Psoas muscle (tissue), 8 donors: ENCODE results near the gene RPL27. TPM values are rescaled to one million over a fixed set of nuclear protein-coding genes. Genes with fewer than 3 reads are reported as not detected.

ENCODE experiments used
- ATAC-seq, 4 donors: fragments of 200-7000 bp; cut with Tn5 transposase; one replicate each; pipeline ENCODE4 v1.9.1; 2020; ENCODE audit warnings: moderate library complexity in 3 of 4, mild to moderate bottlenecking in 2 of 4
- DNase-seq, 2 donors: peaks; one replicate each; pipeline ENCODE4 v3.0.0-alpha.2; 2020
- H3K27ac ChIP-seq: fragments of 200-600 bp; one replicate; pipeline ENCODE4 v1.8.0; 2022
- H3K27me3 ChIP-seq, 3 donors: fragments of 200-600 bp in 1 of 3; one replicate each; pipeline versions ENCODE4 v1.6.1 to v1.8.0; 2013 to 2022; ENCODE audit warnings: low read length in 2 of 3, mild to moderate bottlenecking in 2 of 3, moderate library complexity in 1 of 3; ENCODE audit not compliant: insufficient read depth in 3 of 3
- H3K36me3 ChIP-seq, 2 donors: fragments of 200-600 bp in 1 of 2; one replicate each; pipeline versions ENCODE4 v1.6.1 to v1.8.0; 2013 to 2022; ENCODE audit warnings: low read depth in 1 of 2, mild to moderate bottlenecking in 1 of 2, moderate library complexity in 1 of 2; ENCODE audit not compliant: insufficient read depth in 1 of 2
- H3K4me1 ChIP-seq: fragments of 200-600 bp; one replicate; pipeline ENCODE4 v1.8.0; 2022
- H3K4me3 ChIP-seq: fragments of 200-600 bp; one replicate; pipeline ENCODE4 v1.8.0; 2022; ENCODE audit warnings: mild to moderate bottlenecking
- H3K9me3 ChIP-seq: fragments of 200-600 bp; one replicate; pipeline ENCODE4 v1.8.0; 2022
- WGBS, 3 donors: extraction: QIAGEN DNeasy Blood & Tissue Kit; methylation state at CpG; one replicate each; pipeline versions ENCODE4 v1.1.6 to v1.1.7; 2013; 5-methylcytosine and 5-hydroxymethylcytosine counted together
- intact Hi-C, 2 donors: fragments of 100-400 bp; cut with DNase I; formaldehyde crosslinking; loops; one replicate each; pipeline versions ENCODE4 v1.11.0 to v1.14.2; 2022
- polyA plus RNA-seq, 3 donors: library from polyadenylated mRNA; stranded (reverse); fragments of 200-250 nt; gene quantifications; one replicate each; pipeline ENCODE4 v1.2.3, GENCODE V29; 2013
- total RNA-seq, 4 donors: library from RNA; stranded (reverse); fragmentation: NEBNext Ultra II Directional in 2 of 4; extraction: Animal tissue kit (Norgen Biotek cat#: 25700) in 2 of 4; gene quantifications; one replicate each; pipeline versions ENCODE4 v1.2.1 to v1.2.4, GENCODE V29; 2021 to 2023
- TF ChIP-seq, protein P1 (sequence below): fragments of 200-600 bp; IDR thresholded peaks from one replicate; pipeline ENCODE4 v1.8.0; 2022; ENCODE audit warnings: antibody characterized with exemption
- donor health status: healthy with polysubstance abuse.
- donor health status: DM: no; HTN: no; CAD: no; lungs with moderate emphysema.
- donor health status: Bipolar disorder and iron deficiency.
- donor health status: healthy.
- donor health status: DM: yes; HTN: yes; CAD: no.
- donor health status: DM: no; HTN: no; CAD: no.
- donor health status: DM: no; HTN: no; CAD: no.
- donor health status: DM: yes; HTN: yes; CAD: no.

RPL27 gene
- total and polyA plus RNA-seq, 7 donors: 506 to 3,118 (median 1,045) TPM

DNA sequence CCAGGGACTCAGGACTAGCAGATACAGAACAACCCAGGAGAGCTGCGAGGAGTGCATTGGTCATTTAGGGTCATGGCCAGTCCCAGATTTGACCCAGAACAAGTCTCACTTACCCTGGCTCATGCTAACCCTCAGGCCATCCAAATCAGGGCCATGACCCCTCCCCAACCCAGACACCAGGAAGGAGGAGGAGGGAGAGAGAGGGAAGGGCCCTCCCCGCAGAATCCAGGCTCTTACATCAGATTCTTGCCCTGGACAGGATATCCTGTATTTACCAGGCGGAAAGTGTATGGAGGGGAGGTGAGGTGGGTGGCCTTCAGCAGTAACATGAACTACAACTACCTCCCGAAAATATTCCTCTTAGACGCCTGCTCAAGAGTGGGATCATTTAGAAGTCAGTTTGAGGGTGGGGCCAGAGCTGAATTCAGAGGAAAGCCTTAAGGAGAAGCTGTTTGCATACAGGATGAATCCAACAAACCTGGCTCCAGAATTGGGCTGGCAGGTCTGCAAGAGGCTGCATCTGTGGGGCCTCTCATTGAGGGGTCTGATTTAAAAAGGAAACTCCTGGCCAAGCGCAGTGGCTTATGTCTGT is 21.9 kb downstream of the RPL27 start:
- intact Hi-C loops: loop anchor here in 1 of 2 donors (10.0 kb wide), 1 partner anchor 155 kb away; the partner anchor contains the start of gene NBR1
- ATAC-seq (no peak), DNase-seq (no peak)
- H3K9me3 ChIP-seq: no peaks in the 10 kb centered on the region
- H3K4me3 ChIP-seq: peak overlapping the region; percentile 100
- H3K27ac ChIP-seq: peak overlapping the region; percentile 79
- 62 to 69% (median 64%) methylated on average over 6 of the region's 6 CpGs for WGBS, 3 donors
- H3K4me1 ChIP-seq: peaks cover 15% of the 10 kb centered on the region
- H3K27me3 ChIP-seq: peaks cover 0 to 3% (median 0%) of the 10 kb centered on the region in 3 donors
- TF ChIP-seq, protein P1, sequence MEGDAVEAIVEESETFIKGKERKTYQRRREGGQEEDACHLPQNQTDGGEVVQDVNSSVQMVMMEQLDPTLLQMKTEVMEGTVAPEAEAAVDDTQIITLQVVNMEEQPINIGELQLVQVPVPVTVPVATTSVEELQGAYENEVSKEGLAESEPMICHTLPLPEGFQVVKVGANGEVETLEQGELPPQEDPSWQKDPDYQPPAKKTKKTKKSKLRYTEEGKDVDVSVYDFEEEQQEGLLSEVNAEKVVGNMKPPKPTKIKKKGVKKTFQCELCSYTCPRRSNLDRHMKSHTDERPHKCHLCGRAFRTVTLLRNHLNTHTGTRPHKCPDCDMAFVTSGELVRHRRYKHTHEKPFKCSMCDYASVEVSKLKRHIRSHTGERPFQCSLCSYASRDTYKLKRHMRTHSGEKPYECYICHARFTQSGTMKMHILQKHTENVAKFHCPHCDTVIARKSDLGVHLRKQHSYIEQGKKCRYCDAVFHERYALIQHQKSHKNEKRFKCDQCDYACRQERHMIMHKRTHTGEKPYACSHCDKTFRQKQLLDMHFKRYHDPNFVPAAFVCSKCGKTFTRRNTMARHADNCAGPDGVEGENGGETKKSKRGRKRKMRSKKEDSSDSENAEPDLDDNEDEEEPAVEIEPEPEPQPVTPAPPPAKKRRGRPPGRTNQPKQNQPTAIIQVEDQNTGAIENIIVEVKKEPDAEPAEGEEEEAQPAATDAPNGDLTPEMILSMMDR: no peak
- H3K36me3 ChIP-seq: peaks cover 0 to 36% of the 10 kb centered on the region in 2 donors

DNA sequence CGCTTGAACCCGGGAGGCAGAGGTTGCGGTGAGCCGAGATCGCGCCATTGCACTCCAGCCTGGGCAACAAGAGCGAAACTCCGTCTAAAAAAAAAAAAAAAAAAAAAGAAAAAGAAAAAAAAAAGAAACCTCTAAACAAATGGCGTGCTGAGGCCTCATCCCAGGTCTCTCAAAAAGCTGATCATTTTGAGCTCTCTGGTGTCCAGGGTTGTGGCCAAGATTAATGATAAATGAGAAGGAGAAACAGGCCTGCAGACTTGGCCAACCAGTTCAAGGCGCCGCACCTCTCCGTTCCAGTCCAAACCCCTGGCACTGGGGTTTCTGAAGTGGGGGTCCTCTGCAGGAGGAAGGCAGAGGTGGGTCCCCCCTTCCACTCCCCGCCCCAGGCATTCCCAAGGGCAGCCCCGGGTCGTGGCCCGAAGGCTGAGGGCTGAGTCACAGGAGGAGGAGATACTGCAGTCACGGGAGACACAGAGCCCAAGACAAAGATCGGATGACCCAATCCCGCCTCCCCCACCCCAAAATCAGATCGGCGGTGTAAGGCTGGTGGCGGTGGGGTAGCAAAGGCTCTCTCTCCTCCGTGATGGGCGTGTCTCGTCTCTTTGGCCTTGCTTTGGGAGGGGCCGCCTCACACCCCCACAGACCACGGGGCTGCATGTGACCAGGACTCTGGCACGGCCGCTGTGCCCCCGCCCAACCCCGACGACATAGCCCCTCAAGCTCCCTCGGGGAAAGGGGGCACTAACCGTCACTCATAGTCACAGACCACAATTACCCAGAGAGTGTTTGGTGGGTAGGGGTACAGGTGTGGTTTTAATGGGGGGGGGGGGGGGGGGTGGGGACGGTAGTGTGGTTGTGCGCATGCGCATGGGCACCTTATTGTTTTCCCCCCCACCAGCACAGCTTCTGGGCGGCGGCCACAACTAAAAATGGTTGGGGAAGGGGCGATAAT is 22.8 kb downstream of the RPL27 start:
- peak overlapping the region; percentile 100 for H3K4me3 ChIP-seq
- peaks cover 15% of the 10 kb centered on the region for H3K4me1 ChIP-seq
- H3K9me3 ChIP-seq: no peaks in the 10 kb centered on the region
- H3K27ac ChIP-seq: peak overlapping the region; percentile 79
- ATAC-seq: peak; percentile 23 to 41 (median 34)
- intact Hi-C loops: loop anchor here in 1 of 2 donors (10.0 kb wide), 1 partner anchor 154 kb away; the partner anchor contains the start of gene NBR1
- H3K27me3 ChIP-seq: peaks cover 0 to 3% (median 0%) of the 10 kb centered on the region in 3 donors
- H3K36me3 ChIP-seq: peaks cover 0 to 26% of the 10 kb centered on the region in 2 donors
- 16 to 25% (median 19%) methylated on average over 29 to 39 of the region's 40 CpGs for WGBS, 3 donors
- TF ChIP-seq, protein P1: no peak
- peak; percentile 77 to 82 for DNase-seq

DNA sequence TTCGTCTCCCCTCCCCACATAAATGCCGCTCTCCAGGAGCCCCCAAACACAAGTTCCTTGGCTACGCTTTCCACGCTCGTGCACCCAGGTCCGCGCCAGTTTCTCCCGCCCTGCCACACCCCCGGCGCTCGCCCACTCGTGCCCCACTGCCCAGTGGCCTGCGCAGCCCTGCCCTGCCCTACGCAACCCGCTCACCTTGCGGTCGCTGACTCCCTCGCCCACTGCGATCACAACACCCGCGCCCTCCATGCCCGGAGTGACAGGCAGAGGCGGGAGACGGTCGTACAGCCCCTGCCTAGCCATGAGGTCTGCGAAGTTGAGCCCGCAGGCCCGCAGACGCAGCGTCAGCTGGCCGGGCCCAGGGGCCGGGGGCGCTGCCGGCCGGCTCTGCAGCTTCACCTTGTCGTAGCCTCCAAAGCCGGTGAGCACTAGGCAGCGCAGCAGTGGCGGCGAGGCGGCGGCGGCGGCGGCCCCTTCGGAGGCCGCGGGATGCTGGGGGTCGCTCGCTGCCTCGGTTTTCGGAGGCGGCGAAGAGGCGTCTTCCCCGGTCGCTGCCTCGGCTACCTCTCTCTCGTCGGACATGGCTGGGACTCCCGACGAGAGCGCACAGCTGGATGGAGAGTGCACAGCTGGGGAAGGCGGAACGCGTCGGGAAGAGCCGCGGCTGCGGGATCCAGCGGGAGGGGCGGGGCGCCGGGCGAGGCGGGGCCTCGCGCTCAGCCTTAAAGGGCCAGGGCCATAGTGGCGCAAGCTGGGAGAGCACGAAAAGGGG is 23.7 kb downstream of the RPL27 start, which contains the start of gene VAT1:
Gene VAT1 (minus strand): TSS at position 645 of the 772 bp plus-strand sequence. CDS start 63 bp downstream, at position 582.
- TF ChIP-seq, protein P1: no peak
- H3K27ac ChIP-seq: peak within 1 kb of the TSS; percentile 79
- no peaks in the 10 kb centered on the region for H3K9me3 ChIP-seq
- WGBS, 3 donors: 0% methylated on average over 62 to 80 of the region's 80 CpGs
- H3K4me1 ChIP-seq: peaks cover 15% of the 10 kb centered on the region
- H3K4me3 ChIP-seq: peak within 1 kb of the TSS; percentile 100
- intact Hi-C loops: loop anchor here in 1 of 2 donors (10.0 kb wide), 1 partner anchor 153 kb away; the partner anchor contains the start of gene NBR1
- peaks cover 0 to 19% of the 10 kb centered on the region in 2 donors for H3K36me3 ChIP-seq
- H3K27me3 ChIP-seq: peaks cover 0 to 3% (median 0%) of the 10 kb centered on the region in 3 donors
- DNase-seq (peak; percentile 82 to 88), ATAC-seq (peak; percentile 75 to 89 (median 84))
